ENCODE results near the gene UNC5C.

The UNC5C gene

DNA sequence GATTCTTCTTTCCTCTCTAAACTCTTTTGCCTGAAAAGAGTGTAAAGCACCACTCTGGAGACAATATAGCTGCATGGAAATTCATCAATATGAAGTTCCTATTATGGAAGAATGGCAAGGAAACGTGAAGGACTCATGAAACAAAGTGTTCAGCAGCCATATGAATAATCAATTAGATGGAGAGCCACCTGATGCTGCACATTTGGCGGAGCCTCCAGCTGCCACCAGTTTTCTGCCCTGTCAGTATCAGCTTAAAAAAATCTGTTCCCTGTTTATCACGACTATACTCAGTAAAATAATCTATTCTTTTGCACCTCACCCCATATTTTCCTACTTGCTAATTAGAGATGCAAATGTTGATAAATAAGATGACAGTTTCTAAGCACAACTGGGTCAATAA, 276.0 kb downstream of the UNC5C start:
- no peak overlapping the region for H3K9ac ChIP-seq (ENCODE audit: low read length)
- H3K27ac ChIP-seq (ENCODE audit: low read depth, low read length, poor library complexity, severe bottlenecking) = no peak overlapping the region
- no peaks in the 10 kb centered on the region for H3K79me2 ChIP-seq (ENCODE audit: insufficient read depth, low read length)
- H3F3A ChIP-seq (ENCODE audit: insufficient read depth, low read length) = no peaks in the 10 kb centered on the region
- no peaks in the 10 kb centered on the region for H3K9me2 ChIP-seq (ENCODE audit: low read depth, low read length)
- no peaks in the 10 kb centered on the region for H3K4me1 ChIP-seq (ENCODE audit: insufficient read depth, low read length, severe bottlenecking)
- no peaks in the 10 kb centered on the region for H4K20me1 ChIP-seq (ENCODE audit: insufficient read depth, low read length)
- H3K27me3 ChIP-seq (ENCODE audit: insufficient read depth, low read length) = no peaks in the 10 kb centered on the region
- no peak overlapping the region for H3K4me3 ChIP-seq (ENCODE audit: low read depth, low read length, poor library complexity, severe bottlenecking)
- H2AFZ ChIP-seq (ENCODE audit: low read length) = no peak overlapping the region
- no peak overlapping the region for H3K4me2 ChIP-seq (ENCODE audit: low read length)
- no peaks in the 10 kb centered on the region for H3K9me3 ChIP-seq (ENCODE audit: low read length)
- no peaks in the 10 kb centered on the region for H3K36me3 ChIP-seq (ENCODE audit: insufficient read depth, low read length)
- no peak for TF ChIP-seq EZH2 (IDR thresholded peaks at IDR 0.05; ENCODE audit: borderline replicate concordance, low read length)
- TF ChIP-seq, protein P1, sequence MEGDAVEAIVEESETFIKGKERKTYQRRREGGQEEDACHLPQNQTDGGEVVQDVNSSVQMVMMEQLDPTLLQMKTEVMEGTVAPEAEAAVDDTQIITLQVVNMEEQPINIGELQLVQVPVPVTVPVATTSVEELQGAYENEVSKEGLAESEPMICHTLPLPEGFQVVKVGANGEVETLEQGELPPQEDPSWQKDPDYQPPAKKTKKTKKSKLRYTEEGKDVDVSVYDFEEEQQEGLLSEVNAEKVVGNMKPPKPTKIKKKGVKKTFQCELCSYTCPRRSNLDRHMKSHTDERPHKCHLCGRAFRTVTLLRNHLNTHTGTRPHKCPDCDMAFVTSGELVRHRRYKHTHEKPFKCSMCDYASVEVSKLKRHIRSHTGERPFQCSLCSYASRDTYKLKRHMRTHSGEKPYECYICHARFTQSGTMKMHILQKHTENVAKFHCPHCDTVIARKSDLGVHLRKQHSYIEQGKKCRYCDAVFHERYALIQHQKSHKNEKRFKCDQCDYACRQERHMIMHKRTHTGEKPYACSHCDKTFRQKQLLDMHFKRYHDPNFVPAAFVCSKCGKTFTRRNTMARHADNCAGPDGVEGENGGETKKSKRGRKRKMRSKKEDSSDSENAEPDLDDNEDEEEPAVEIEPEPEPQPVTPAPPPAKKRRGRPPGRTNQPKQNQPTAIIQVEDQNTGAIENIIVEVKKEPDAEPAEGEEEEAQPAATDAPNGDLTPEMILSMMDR (IDR thresholded peaks at IDR 0.05; ENCODE audit: low read length) = no peak

DNA sequence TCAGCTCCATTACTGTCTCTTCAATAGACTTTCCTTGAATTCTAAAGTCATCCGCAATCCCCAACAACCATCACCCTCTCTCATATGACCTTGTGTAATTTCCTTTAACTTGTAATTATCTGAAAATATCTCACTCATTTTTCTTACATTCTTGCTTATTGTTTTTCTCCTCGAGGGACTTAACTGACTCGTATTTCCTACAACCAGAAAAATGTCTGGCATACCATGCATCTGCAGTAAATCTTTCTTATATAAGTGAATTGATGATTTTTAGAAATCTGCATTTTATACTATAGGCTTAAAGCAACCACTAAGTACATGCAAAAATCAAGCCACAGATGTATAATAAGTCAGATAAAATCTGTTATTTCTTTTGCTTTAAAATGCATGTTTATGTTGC, 276.7 kb downstream of the UNC5C start:
- Histone ChIP-seq H3K9me3 (ENCODE audit: low read length) (no peaks in the 10 kb centered on the region), H2AFZ (ENCODE audit: low read length) (no peak overlapping the region), H3K4me2 (ENCODE audit: low read length) (no peak overlapping the region), H3K9ac (ENCODE audit: low read length) (no peak overlapping the region), H3F3A (ENCODE audit: insufficient read depth, low read length) (no peaks in the 10 kb centered on the region), H3K27ac (ENCODE audit: low read depth, low read length, poor library complexity, severe bottlenecking) (no peak overlapping the region), H3K4me3 (ENCODE audit: low read depth, low read length, poor library complexity, severe bottlenecking) (no peak overlapping the region), H3K36me3 (ENCODE audit: insufficient read depth, low read length) (no peaks in the 10 kb centered on the region), H3K79me2 (ENCODE audit: insufficient read depth, low read length) (no peaks in the 10 kb centered on the region), H4K20me1 (ENCODE audit: insufficient read depth, low read length) (no peaks in the 10 kb centered on the region), H3K9me2 (ENCODE audit: low read depth, low read length) (no peaks in the 10 kb centered on the region), H3K27me3 (ENCODE audit: insufficient read depth, low read length) (no peaks in the 10 kb centered on the region), H3K4me1 (ENCODE audit: insufficient read depth, low read length, severe bottlenecking) (no peaks in the 10 kb centered on the region)
- TF ChIP-seq EZH2 (IDR thresholded peaks at IDR 0.05; ENCODE audit: borderline replicate concordance, low read length) = no peak

DNA sequence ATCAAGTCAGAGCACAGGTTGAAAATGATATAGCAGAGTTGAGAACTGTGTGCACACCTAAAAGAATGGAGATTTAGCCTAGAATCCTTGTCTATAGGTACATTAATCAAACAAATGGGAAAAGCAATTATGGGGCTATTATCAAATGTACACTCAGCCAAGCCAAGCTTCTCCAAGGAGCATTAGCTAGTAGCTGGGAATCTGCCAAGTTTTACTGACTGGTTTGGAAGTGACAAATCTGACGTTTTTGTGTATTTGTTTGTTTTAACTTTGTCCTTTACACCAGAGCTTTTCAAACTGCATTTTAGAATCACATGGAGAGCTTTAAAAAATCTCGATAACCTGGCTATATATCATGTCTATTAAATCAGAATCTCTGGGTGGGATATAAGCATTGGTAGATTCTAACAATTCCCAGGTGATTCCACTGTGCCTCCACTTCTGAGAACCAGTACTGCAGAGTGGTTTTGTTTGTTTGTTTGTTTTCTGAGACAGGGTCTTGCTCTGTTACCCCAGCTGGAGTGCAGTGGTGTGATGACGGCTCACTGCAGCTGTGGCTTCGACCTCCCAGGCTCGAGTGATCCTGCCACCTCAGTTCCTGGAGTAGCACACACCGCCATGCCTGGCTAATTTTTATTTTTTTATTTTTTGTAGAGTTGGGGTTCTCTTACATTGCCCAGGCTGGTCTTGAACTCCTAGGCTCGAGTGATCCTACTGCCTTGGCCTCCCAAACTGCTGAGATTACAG, 279.8 kb downstream of the UNC5C start:
- H2AFZ ChIP-seq (ENCODE audit: low read length) = no peak overlapping the region
- H3K27ac ChIP-seq (ENCODE audit: low read depth, low read length, poor library complexity, severe bottlenecking) = no peak overlapping the region
- no peaks in the 10 kb centered on the region for H3K79me2 ChIP-seq (ENCODE audit: insufficient read depth, low read length)
- H3K4me1 ChIP-seq (ENCODE audit: insufficient read depth, low read length, severe bottlenecking) = no peaks in the 10 kb centered on the region
- no peaks in the 10 kb centered on the region for H3K27me3 ChIP-seq (ENCODE audit: insufficient read depth, low read length)
- H3K9me2 ChIP-seq (ENCODE audit: low read depth, low read length) = no peaks in the 10 kb centered on the region
- no peaks in the 10 kb centered on the region for H3K36me3 ChIP-seq (ENCODE audit: insufficient read depth, low read length)
- H3K4me2 ChIP-seq (ENCODE audit: low read length) = no peak overlapping the region
- H3F3A ChIP-seq (ENCODE audit: insufficient read depth, low read length) = no peaks in the 10 kb centered on the region
- no peak overlapping the region for H3K4me3 ChIP-seq (ENCODE audit: low read depth, low read length, poor library complexity, severe bottlenecking)
- H3K9ac ChIP-seq (ENCODE audit: low read length) = no peak overlapping the region
- H3K9me3 ChIP-seq (ENCODE audit: low read length) = no peaks in the 10 kb centered on the region
- TF ChIP-seq EZH2 (IDR thresholded peaks at IDR 0.05; ENCODE audit: borderline replicate concordance, low read length) = no peak
- TF ChIP-seq, protein P1 (IDR thresholded peaks at IDR 0.05; ENCODE audit: low read length) = no peak
- H4K20me1 ChIP-seq (ENCODE audit: insufficient read depth, low read length) = no peaks in the 10 kb centered on the region

DNA sequence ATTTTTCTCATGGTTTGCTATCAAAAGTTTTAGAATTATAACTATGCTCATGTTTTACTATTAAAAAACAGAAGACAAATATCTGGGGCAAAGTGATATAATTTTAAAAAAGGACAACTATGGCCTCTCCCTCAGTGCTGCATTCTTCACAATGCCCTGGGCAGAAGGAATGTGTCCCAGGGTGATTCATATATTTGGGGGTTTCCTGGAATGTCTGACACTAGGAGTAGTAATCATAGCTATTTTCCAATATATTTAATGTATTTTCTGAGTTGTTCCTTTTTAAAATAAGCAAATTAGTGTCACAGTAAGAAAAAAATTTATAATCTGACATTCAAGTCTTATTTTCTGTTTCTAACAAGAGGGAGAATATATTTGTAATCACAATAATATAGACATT, 281.7 kb downstream of the UNC5C start:
- Histone ChIP-seq H3K9me3 (ENCODE audit: low read length) (no peaks in the 10 kb centered on the region), H3K36me3 (ENCODE audit: insufficient read depth, low read length) (no peaks in the 10 kb centered on the region), H4K20me1 (ENCODE audit: insufficient read depth, low read length) (no peaks in the 10 kb centered on the region), H3K27me3 (ENCODE audit: insufficient read depth, low read length) (no peaks in the 10 kb centered on the region), H3K4me3 (ENCODE audit: low read depth, low read length, poor library complexity, severe bottlenecking) (no peak overlapping the region), H3F3A (ENCODE audit: insufficient read depth, low read length) (no peaks in the 10 kb centered on the region), H3K4me2 (ENCODE audit: low read length) (no peak overlapping the region), H3K9ac (ENCODE audit: low read length) (no peak overlapping the region), H3K27ac (ENCODE audit: low read depth, low read length, poor library complexity, severe bottlenecking) (no peak overlapping the region), H3K9me2 (ENCODE audit: low read depth, low read length) (no peaks in the 10 kb centered on the region), H3K4me1 (ENCODE audit: insufficient read depth, low read length, severe bottlenecking) (no peaks in the 10 kb centered on the region), H2AFZ (ENCODE audit: low read length) (no peak overlapping the region), H3K79me2 (ENCODE audit: insufficient read depth, low read length) (no peaks in the 10 kb centered on the region)
- TF ChIP-seq, protein P1 (IDR thresholded peaks at IDR 0.05; ENCODE audit: low read length) = no peak
- TF ChIP-seq EZH2 (IDR thresholded peaks at IDR 0.05; ENCODE audit: borderline replicate concordance, low read length) = no peak
